IMR-90 (cell line): ENCODE measurements around the gene SCAANT1.

Experiments
- BHLHE40 ChIP-seq: fragments of 150-350 bp; IDR thresholded peaks from 2 replicates; pipeline ENCODE4 v1.6.1; 2016; ENCODE audit warnings: mild to moderate bottlenecking, low read depth, low read length
- CEBPB ChIP-seq: IDR thresholded peaks from 2 replicates; pipeline ENCODE4 v1.6.1; 2012; ENCODE audit warnings: low read depth, low read length, improper control_type of control experiment
- FOS ChIP-seq: fragments of 150-350 bp; IDR thresholded peaks from 2 replicates; pipeline ENCODE4 v1.6.1; 2016; ENCODE audit warnings: low read depth, low read length
- MAFK ChIP-seq: IDR thresholded peaks from 2 replicates; pipeline ENCODE4 v1.6.1; 2012; ENCODE audit warnings: low read depth, low read length, improper control_type of control experiment
- MAZ ChIP-seq: IDR thresholded peaks from 2 replicates; pipeline ENCODE4 v1.6.1; 2012; ENCODE audit warnings: low read depth, mild to moderate bottlenecking, low read length, improper control_type of control experiment, moderate library complexity, borderline replicate concordance
- MXI1 ChIP-seq: IDR thresholded peaks from 2 replicates; pipeline ENCODE4 v1.6.1; 2012; ENCODE audit warnings: low read depth, mild to moderate bottlenecking, low read length, moderate library complexity, borderline replicate concordance
- NFE2L2 ChIP-seq: fragments of 150-350 bp; IDR thresholded peaks from 2 replicates; pipeline ENCODE4 v1.6.1; 2016; ENCODE audit warnings: low read depth, mild to moderate bottlenecking, low read length
- POLR2A ChIP-seq: IDR thresholded peaks from 2 replicates; pipeline ENCODE4 v1.6.1; 2012; ENCODE audit warnings: mild to moderate bottlenecking, low read depth, low read length
- RAD21 ChIP-seq: IDR thresholded peaks from 2 replicates; pipeline ENCODE4 v1.6.1; 2012; ENCODE audit warnings: low read length, improper control_type of control experiment
- RCOR1 ChIP-seq: IDR thresholded peaks from 2 replicates; pipeline ENCODE4 v1.6.1; 2012; ENCODE audit warnings: mild to moderate bottlenecking, low read length, improper control_type of control experiment; ENCODE audit not compliant: insufficient replicate concordance
- RFX5 ChIP-seq: IDR thresholded peaks from 2 replicates; pipeline ENCODE4 v1.8.0; 2012; ENCODE audit warnings: low read depth, mild to moderate bottlenecking, low read length, moderate library complexity
- SMC3 ChIP-seq: fragments of 150-350 bp; IDR thresholded peaks from 2 replicates; pipeline ENCODE4 v1.6.1; 2016; ENCODE audit warnings: low read depth, mild to moderate bottlenecking, antibody characterized with exemption, low read length, moderate library complexity
- TF ChIP-seq, protein P1 (sequence below): conservative IDR thresholded peaks from 2 replicates; pipeline ENCODE4 v1.5.1; 2012; ENCODE audit warnings: mild to moderate bottlenecking, low read depth, low read length, improper control_type of control experiment
- TF ChIP-seq, protein P2 (sequence below): fragments of 150-350 bp; IDR thresholded peaks from 2 replicates; pipeline ENCODE4 v1.6.1; 2017; ENCODE audit warnings: mild to moderate bottlenecking, antibody characterized with exemption, low read length, low read depth

DNA sequence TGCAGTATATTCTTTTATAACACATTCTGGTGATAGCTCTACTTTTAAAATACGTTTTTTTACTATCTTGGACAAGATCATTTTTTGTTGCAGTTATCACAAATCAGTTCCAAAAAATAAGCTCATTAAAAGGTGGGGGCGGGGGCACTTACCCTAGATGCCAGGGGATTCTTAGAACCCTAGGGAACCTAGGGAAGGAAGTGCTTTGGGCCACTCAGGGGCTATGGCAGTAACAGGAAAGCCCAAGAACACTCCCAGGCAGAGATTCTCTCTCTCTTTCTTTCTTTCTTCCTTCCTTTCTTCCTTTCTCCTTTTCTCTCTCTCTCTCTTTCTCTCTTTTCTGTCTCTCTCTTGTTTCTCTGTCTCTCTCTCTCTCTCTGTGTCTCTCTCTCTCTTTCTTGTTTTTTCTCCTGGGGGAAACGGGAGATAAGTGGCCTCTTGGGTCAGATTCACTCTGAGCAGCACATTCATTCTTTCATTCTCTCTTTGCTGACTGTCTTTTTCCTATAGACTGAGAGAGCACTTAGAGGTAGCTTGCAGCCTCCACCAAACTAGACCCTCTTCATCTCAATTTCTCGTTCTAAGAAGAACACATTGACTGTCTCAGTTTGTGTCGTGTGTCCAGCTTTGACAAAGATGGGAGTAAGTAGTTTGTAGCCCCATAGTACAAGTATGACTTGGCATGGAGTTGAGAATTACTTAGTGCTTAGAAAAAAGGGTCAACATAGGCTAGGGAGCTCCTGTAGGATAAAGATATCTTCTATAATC, 16.6 kb downstream of the SCAANT1 start:
- TF ChIP-seq POLR2A (no peak), RAD21 (no peak), CEBPB (no peak), MAZ (no peak), SMC3 (no peak), FOS (no peak), MAFK (no peak), RCOR1 (no peak), BHLHE40 (no peak), NFE2L2 (no peak), MXI1 (no peak), RFX5 (no peak)
- TF ChIP-seq, protein P1, sequence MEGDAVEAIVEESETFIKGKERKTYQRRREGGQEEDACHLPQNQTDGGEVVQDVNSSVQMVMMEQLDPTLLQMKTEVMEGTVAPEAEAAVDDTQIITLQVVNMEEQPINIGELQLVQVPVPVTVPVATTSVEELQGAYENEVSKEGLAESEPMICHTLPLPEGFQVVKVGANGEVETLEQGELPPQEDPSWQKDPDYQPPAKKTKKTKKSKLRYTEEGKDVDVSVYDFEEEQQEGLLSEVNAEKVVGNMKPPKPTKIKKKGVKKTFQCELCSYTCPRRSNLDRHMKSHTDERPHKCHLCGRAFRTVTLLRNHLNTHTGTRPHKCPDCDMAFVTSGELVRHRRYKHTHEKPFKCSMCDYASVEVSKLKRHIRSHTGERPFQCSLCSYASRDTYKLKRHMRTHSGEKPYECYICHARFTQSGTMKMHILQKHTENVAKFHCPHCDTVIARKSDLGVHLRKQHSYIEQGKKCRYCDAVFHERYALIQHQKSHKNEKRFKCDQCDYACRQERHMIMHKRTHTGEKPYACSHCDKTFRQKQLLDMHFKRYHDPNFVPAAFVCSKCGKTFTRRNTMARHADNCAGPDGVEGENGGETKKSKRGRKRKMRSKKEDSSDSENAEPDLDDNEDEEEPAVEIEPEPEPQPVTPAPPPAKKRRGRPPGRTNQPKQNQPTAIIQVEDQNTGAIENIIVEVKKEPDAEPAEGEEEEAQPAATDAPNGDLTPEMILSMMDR = no peak
- TF ChIP-seq, protein P2, sequence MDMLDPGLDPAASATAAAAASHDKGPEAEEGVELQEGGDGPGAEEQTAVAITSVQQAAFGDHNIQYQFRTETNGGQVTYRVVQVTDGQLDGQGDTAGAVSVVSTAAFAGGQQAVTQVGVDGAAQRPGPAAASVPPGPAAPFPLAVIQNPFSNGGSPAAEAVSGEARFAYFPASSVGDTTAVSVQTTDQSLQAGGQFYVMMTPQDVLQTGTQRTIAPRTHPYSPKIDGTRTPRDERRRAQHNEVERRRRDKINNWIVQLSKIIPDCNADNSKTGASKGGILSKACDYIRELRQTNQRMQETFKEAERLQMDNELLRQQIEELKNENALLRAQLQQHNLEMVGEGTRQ = no peak
